Measurements from ENCODE around the gene NCKIPSD. TPM values are rescaled to one million over a fixed set of nuclear protein-coding genes. Genes with fewer than 3 reads are reported as not detected.

Gene NCKIPSD
- total RNA-seq, 1 experiment from 2014 or later, result 46.0 TPM

- peak overlapping the region in 1 of 2 experiments; percentile 22; a peak in 2 of 5 replicates for H3K4me3 Mint-ChIP-seq
- no peak overlapping the region for H4K91ac ChIP-seq (ENCODE audit: insufficient read length, low read depth, low read length)
- DNase-seq, result no peak
Measured at GRCh38 chr3:48682786-48683185, 2.9 kb downstream of the NCKIPSD start.

More at GRCh38 chr3:48682786-48683185, 2.9 kb downstream of the NCKIPSD start:
- no peak overlapping the region for H2AFZ ChIP-seq (ENCODE audit: low read length)
- no peak overlapping the region for H2BK12ac ChIP-seq (ENCODE audit: insufficient read length, low read depth, low read length)
- H3K14ac ChIP-seq (ENCODE audit: insufficient read depth, low read length), result no peak overlapping the region
- peaks cover 5% of the 10 kb centered on the region; the same call in 1 of the 2 replicates for H3K79me2 ChIP-seq (ENCODE audit: insufficient read depth, low read length)
- peaks cover 3% of the 10 kb centered on the region for H3K79me1 ChIP-seq (ENCODE audit: insufficient read depth, low read depth, low read length, poor library complexity, severe bottlenecking)
- Mint-ChIP-seq H3K36me3 (ENCODE audit: insufficient read depth in 1 of 3, low read depth in 3 of 3) (peaks cover 30 to 65% (median 53%) of the 10 kb centered on the region in 3 experiments), H3K4me1 (peaks cover 17 to 21% of the 10 kb centered on the region in 2 experiments), H3K27me3 (ENCODE audit: low read depth) (no peaks in the 10 kb centered on the region; the same call in 1 of the 2 replicates), H3K9me3 (no peaks in the 10 kb centered on the region), H3K27ac (no peak overlapping the region; a peak in 1 of 7 replicates)
- H3T11ph ChIP-seq (ENCODE audit: low read length), result no peak overlapping the region
- no peak overlapping the region for H3K4me2 ChIP-seq (ENCODE audit: insufficient read depth, insufficient read length, low read length)
- WGBS (ENCODE audit: extremely low coverage, insufficient read length, low lambda C conversion rate), result no CpG with 5 or more reads among the region's 9 CpGs
- H3K27ac ChIP-seq (ENCODE audit: insufficient read length, low read depth, low read length), result no peak overlapping the region
- H3K56ac ChIP-seq (ENCODE audit: insufficient read length, low read depth, low read length), result no peak overlapping the region
- no peak overlapping the region for H2BK15ac ChIP-seq (ENCODE audit: low read depth, low read length)
- H4K8ac ChIP-seq (replicated peaks; ENCODE audit: insufficient read length, low read depth, low read length), result no peak overlapping the region
- no peaks in the 10 kb centered on the region for H4K20me1 ChIP-seq (ENCODE audit: control insufficient read depth, insufficient read depth, insufficient read length)
- H3K9me3 ChIP-seq (ENCODE audit: control insufficient read depth, low read depth, low read length), result no peaks in the 10 kb centered on the region
- H3K23ac ChIP-seq (ENCODE audit: insufficient read length, low read depth, low read length), result no peak overlapping the region
- TF ChIP-seq, protein P1, sequence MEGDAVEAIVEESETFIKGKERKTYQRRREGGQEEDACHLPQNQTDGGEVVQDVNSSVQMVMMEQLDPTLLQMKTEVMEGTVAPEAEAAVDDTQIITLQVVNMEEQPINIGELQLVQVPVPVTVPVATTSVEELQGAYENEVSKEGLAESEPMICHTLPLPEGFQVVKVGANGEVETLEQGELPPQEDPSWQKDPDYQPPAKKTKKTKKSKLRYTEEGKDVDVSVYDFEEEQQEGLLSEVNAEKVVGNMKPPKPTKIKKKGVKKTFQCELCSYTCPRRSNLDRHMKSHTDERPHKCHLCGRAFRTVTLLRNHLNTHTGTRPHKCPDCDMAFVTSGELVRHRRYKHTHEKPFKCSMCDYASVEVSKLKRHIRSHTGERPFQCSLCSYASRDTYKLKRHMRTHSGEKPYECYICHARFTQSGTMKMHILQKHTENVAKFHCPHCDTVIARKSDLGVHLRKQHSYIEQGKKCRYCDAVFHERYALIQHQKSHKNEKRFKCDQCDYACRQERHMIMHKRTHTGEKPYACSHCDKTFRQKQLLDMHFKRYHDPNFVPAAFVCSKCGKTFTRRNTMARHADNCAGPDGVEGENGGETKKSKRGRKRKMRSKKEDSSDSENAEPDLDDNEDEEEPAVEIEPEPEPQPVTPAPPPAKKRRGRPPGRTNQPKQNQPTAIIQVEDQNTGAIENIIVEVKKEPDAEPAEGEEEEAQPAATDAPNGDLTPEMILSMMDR (conservative IDR thresholded peaks at IDR 0.05), result no peak
- no peak overlapping the region for H2BK5ac ChIP-seq (ENCODE audit: insufficient read length, low read length)
- H3K27me3 ChIP-seq (ENCODE audit: insufficient read depth, low read length), result no peaks in the 10 kb centered on the region
- peaks cover 8% of the 10 kb centered on the region for H3K23me2 ChIP-seq (ENCODE audit: insufficient read length, low read depth, low read length, poor library complexity, severe bottlenecking)
- H4K5ac ChIP-seq (ENCODE audit: insufficient read length, low read depth, low read length), result no peak overlapping the region
- H2BK120ac ChIP-seq (ENCODE audit: low read depth, low read length, poor library complexity, severe bottlenecking), result no peak overlapping the region
- no peak overlapping the region for H3K18ac ChIP-seq (ENCODE audit: insufficient read length, low read depth, low read length)
- H3K4me1 ChIP-seq (ENCODE audit: insufficient read depth, low read length), result peaks cover 4% of the 10 kb centered on the region; the same call in 1 of the 2 replicates
- no peak overlapping the region for H3K4ac ChIP-seq (ENCODE audit: low read depth, low read length)
- H2BK20ac ChIP-seq (ENCODE audit: low read depth, low read length, poor library complexity, severe bottlenecking), result no peak overlapping the region
- no peak overlapping the region for H2AK5ac ChIP-seq (ENCODE audit: insufficient read length, low read length)
- no peak overlapping the region for H3K9ac ChIP-seq (ENCODE audit: extremely low read depth, insufficient read length, low read length)

Data from H9 (cell line).